Measurements from ENCODE around the gene OPRD1.

DNA sequence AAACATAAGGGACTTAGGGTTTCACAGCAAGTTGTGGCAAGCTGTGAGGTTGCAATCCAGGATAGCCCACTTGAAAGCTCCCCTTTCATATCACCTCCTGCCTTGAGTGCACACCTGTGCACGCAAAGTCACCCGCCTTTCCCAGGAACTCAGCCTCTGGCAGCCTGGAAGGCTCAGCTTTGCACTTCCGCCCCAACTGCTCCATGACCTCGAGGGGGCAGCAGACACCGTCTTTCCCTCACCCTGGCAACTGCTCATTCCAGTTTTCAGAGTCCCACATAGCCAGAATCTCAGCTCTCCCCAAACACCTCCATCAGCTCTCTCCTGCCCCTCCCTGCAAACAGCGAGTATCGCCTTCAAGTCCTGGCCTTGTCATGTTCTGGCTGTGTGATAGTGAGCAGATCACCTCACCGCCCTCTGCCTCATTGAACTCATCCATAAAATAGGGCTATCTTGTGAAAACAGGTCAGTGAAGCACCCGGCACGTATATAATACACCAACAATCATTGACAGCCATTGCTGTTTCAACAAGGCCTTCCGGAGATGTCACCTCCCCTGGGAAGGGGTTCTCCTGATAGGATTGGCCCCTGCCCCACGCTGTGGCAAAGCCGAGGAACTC lies 70.1 kb downstream of the OPRD1 start:
- TF ChIP-seq, protein P1, sequence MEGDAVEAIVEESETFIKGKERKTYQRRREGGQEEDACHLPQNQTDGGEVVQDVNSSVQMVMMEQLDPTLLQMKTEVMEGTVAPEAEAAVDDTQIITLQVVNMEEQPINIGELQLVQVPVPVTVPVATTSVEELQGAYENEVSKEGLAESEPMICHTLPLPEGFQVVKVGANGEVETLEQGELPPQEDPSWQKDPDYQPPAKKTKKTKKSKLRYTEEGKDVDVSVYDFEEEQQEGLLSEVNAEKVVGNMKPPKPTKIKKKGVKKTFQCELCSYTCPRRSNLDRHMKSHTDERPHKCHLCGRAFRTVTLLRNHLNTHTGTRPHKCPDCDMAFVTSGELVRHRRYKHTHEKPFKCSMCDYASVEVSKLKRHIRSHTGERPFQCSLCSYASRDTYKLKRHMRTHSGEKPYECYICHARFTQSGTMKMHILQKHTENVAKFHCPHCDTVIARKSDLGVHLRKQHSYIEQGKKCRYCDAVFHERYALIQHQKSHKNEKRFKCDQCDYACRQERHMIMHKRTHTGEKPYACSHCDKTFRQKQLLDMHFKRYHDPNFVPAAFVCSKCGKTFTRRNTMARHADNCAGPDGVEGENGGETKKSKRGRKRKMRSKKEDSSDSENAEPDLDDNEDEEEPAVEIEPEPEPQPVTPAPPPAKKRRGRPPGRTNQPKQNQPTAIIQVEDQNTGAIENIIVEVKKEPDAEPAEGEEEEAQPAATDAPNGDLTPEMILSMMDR (IDR thresholded peaks at IDR 0.05): peak; percentile 91
- TF ChIP-seq RAD21 (IDR thresholded peaks at IDR 0.05; ENCODE audit: low read length) (peak; percentile 99), EP300 (IDR thresholded peaks at IDR 0.05; ENCODE audit: borderline replicate concordance in 1 of 2, low read depth in 1 of 2, low read length in 1 of 2) (no peak), POLR2AphosphoS5 (IDR thresholded peaks at IDR 0.05; ENCODE audit: low read depth, low read length) (no peak), TAF1 (IDR thresholded peaks at IDR 0.05; ENCODE audit: borderline replicate concordance, low read depth, low read length) (no peak), ELF1 (IDR thresholded peaks at IDR 0.05) (peak; percentile 89), TCF12 (IDR thresholded peaks at IDR 0.05) (0 out of 2 replicates have a peak, but pooled peaks have one; percentile 13)
